ENCODE data around the gene RBBP4.

The RBBP4 gene

GRCh38 chr1:32717503-32717902 is 66.5 kb downstream of the RBBP4 start:
- Mint-ChIP-seq H3K27ac (no peak overlapping the region), H3K27me3 (no peaks in the 10 kb centered on the region), H3K36me3 (no peaks in the 10 kb centered on the region), H3K9me3 (ENCODE audit: low read depth) (no peaks in the 10 kb centered on the region), H3K4me1 (ENCODE audit: low read depth) (peaks cover 4% of the 10 kb centered on the region), H3K4me3 (no peak overlapping the region)

GRCh38 chr1:32718036-32718435 is 67.0 kb downstream of the RBBP4 start:
- Mint-ChIP-seq H3K4me1 (ENCODE audit: low read depth) (peaks cover 4% of the 10 kb centered on the region), H3K4me3 (no peak overlapping the region), H3K27ac (no peak overlapping the region), H3K9me3 (ENCODE audit: low read depth) (no peaks in the 10 kb centered on the region), H3K36me3 (no peaks in the 10 kb centered on the region), H3K27me3 (peaks cover 1% of the 10 kb centered on the region)

GRCh38 chr1:32718527-32718926 is 67.5 kb downstream of the RBBP4 start:
- H3K9me3 Mint-ChIP-seq (ENCODE audit: low read depth), result no peaks in the 10 kb centered on the region
- H3K36me3 Mint-ChIP-seq, result no peaks in the 10 kb centered on the region
- H3K4me3 Mint-ChIP-seq, result no peak overlapping the region
- peaks cover 1% of the 10 kb centered on the region for H3K27me3 Mint-ChIP-seq
- peaks cover 4% of the 10 kb centered on the region for H3K4me1 Mint-ChIP-seq (ENCODE audit: low read depth)
- no peak overlapping the region for H3K27ac Mint-ChIP-seq

- peaks cover 4% of the 10 kb centered on the region for H3K4me1 Mint-ChIP-seq (ENCODE audit: low read depth)
- H3K4me3 Mint-ChIP-seq, result no peak overlapping the region
- no peak overlapping the region for H3K27ac Mint-ChIP-seq
- peaks cover 1% of the 10 kb centered on the region for H3K27me3 Mint-ChIP-seq
- no peaks in the 10 kb centered on the region for H3K9me3 Mint-ChIP-seq (ENCODE audit: low read depth)
- H3K36me3 Mint-ChIP-seq, result no peaks in the 10 kb centered on the region
Measured at GRCh38 chr1:32719681-32720275, 68.8 kb downstream of the RBBP4 start.

- Mint-ChIP-seq H3K36me3 (no peaks in the 10 kb centered on the region), H3K4me1 (ENCODE audit: low read depth) (peaks cover 9% of the 10 kb centered on the region), H3K4me3 (no peak overlapping the region), H3K9me3 (ENCODE audit: low read depth) (no peaks in the 10 kb centered on the region), H3K27me3 (peaks cover 1% of the 10 kb centered on the region), H3K27ac (no peak overlapping the region)
Measured at GRCh38 chr1:32724678-32725614, 73.9 kb downstream of the RBBP4 start.

GRCh38 chr1:32725615-32725982 is 74.6 kb downstream of the RBBP4 start:
- no peaks in the 10 kb centered on the region for H3K36me3 Mint-ChIP-seq
- H3K4me1 Mint-ChIP-seq (ENCODE audit: low read depth), result peaks cover 9% of the 10 kb centered on the region
- no peak overlapping the region for H3K4me3 Mint-ChIP-seq
- no peaks in the 10 kb centered on the region for H3K9me3 Mint-ChIP-seq (ENCODE audit: low read depth)
- H3K27ac Mint-ChIP-seq, result no peak overlapping the region
- peaks cover 1% of the 10 kb centered on the region for H3K27me3 Mint-ChIP-seq

GRCh38 chr1:32727876-32728275 is 76.9 kb downstream of the RBBP4 start:
- Mint-ChIP-seq H3K36me3 (no peaks in the 10 kb centered on the region), H3K27me3 (peaks cover 1% of the 10 kb centered on the region), H3K27ac (no peak overlapping the region), H3K4me3 (no peak overlapping the region), H3K9me3 (ENCODE audit: low read depth) (no peaks in the 10 kb centered on the region), H3K4me1 (ENCODE audit: low read depth) (peaks cover 11% of the 10 kb centered on the region)

- Mint-ChIP-seq H3K4me1 (ENCODE audit: low read depth) (peaks cover 11% of the 10 kb centered on the region), H3K9me3 (ENCODE audit: low read depth) (no peaks in the 10 kb centered on the region), H3K27ac (no peak overlapping the region), H3K36me3 (no peaks in the 10 kb centered on the region), H3K27me3 (no peaks in the 10 kb centered on the region), H3K4me3 (no peak overlapping the region)
Measured at GRCh38 chr1:32728413-32729077, 77.5 kb downstream of the RBBP4 start.

GRCh38 chr1:32729254-32730046 is 78.4 kb downstream of the RBBP4 start:
- Mint-ChIP-seq H3K4me1 (ENCODE audit: low read depth) (peaks cover 11% of the 10 kb centered on the region), H3K36me3 (no peaks in the 10 kb centered on the region), H3K27me3 (no peaks in the 10 kb centered on the region), H3K9me3 (ENCODE audit: low read depth) (no peaks in the 10 kb centered on the region), H3K4me3 (no peak overlapping the region), H3K27ac (no peak overlapping the region)

- peaks cover 2% of the 10 kb centered on the region for H3K4me1 Mint-ChIP-seq (ENCODE audit: low read depth)
- H3K27me3 Mint-ChIP-seq, result peaks cover 2% of the 10 kb centered on the region
- H3K27ac Mint-ChIP-seq, result no peak overlapping the region
- no peaks in the 10 kb centered on the region for H3K36me3 Mint-ChIP-seq
- no peaks in the 10 kb centered on the region for H3K9me3 Mint-ChIP-seq (ENCODE audit: low read depth)
- H3K4me3 Mint-ChIP-seq, result no peak overlapping the region
Measured at GRCh38 chr1:32733582-32734321, 82.7 kb downstream of the RBBP4 start.
